Suppressor macrophage treated with lipopolysaccharide for 1 hour (primary cell): ENCODE results near the gene PLCD3.

Source experiments
- DNase-seq, 3 donors: peaks; one replicate each; pipeline ENCODE4 v3.0.0-alpha.2; 2020 to 2022

Gene PLCD3

GRCh38 chr17:45132320-45132571 is at the start of gene PLCD3:
Gene PLCD3, minus strand, starts transcription at chr17:45132515. Its CDS starts 105 bp downstream, at chr17:45132410.
- DNase-seq = no peak

DNA sequence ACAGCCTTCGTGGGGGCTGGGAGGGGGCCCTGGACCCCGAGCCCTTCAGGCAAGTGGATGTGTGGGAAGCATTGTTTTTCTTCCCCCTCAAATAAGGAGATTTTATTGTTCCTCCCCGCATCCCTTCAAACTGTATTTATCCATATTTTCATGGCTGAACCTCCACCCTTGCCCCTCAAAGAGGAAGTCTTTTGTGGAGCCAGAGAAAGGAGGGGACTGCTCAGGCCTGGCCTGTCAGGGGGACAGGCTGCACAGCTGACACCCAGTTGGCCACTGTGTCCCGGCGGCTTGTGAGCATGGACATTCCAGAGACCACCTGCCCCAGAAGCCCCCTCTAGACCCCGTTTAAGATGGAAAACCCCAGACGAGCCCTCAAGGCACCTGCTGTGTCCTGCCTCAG is 45.2 kb upstream of the PLCD3 start:
- DNase-seq = no peak

DNA sequence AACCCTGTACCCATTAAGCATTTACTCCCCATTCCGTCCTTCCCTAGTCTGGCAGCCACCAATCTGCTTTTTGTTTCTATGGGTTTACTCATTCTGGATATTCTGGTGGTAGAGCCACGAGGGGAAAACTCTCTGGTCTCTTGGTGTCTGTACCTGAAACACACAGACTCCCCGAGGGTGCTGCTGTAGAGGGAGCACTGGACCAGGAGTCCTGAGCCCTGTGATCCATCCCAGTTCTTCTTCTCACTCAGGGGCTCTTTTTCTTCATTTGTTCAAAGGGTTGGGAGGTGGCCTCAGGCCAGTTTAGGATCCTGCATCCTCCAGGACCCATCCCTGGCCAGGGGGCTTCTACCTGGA is 43.4 kb upstream of the PLCD3 start:
- no peak for DNase-seq

- peak; percentile 42 to 52 (median 42) for DNase-seq
These were observed 40.4 kb upstream of the PLCD3 start for GRCh38 chr17:45172541-45173286.

- no peak for DNase-seq
These were observed 39.9 kb upstream of the PLCD3 start for GRCh38 chr17:45172232-45172540.

GRCh38 chr17:45171338-45172231 is 39.3 kb upstream of the PLCD3 start:
- peak; percentile 71 to 89 (median 83) for DNase-seq

GRCh38 chr17:45170931-45171337 is 38.6 kb upstream of the PLCD3 start:
- peak; percentile 43 to 57 (median 53) for DNase-seq

- DNase-seq = no peak
These were observed 38.1 kb upstream of the PLCD3 start for GRCh38 chr17:45170280-45170930.

DNA sequence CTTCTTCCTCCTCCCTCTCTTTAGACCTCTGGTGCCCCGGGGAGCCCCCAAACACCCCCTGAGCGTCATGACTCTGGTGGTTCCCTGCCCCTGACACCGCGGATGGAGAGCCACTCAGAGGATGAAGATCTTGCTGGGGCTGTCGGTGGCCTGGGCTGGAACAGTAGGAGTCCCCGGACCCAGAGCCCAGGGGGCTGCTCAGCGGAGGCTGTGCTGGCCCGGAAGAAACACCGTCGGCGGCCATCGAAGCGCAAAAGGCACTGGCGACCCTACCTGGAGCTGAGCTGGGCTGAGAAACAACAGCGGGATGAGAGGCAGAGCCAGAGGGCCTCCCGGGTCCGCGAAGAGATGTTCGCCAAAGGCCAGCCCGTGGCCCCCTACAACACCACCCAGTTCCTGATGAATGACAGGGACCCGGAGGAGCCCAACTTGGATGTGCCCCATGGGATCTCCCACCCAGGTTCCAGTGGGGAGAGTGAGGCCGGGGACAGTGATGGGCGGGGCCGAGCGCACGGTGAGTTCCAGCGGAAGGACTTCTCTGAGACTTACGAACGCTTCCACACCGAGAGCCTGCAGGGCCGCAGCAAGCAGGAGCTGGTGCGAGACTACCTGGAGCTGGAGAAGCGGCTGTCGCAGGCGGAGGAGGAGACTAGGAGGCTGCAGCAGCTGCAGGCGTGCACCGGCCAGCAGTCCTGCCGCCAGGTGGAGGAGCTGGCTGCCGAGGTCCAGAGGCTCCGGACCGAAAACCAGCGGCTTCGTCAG is 36.9 kb upstream of the PLCD3 start:
- no peak for DNase-seq

- no peak for DNase-seq
These were observed 32.5 kb upstream of the PLCD3 start for GRCh38 chr17:45164734-45165269.

GRCh38 chr17:45162025-45162687 is 29.8 kb upstream of the PLCD3 start:
- DNase-seq = no peak

GRCh38 chr17:45161288-45162024 is 29.1 kb upstream of the PLCD3 start, which contains the start of gene HEXIM2:
Gene HEXIM2, plus strand, starts transcription at chr17:45161875. Its CDS starts 919 bp downstream, at chr17:45162794.
- peak; percentile 99 to 100 (median 100) for DNase-seq

- peak; percentile 52 to 74 (median 53) for DNase-seq
These were observed 28.4 kb upstream of the PLCD3 start for GRCh38 chr17:45160447-45161287.

DNA sequence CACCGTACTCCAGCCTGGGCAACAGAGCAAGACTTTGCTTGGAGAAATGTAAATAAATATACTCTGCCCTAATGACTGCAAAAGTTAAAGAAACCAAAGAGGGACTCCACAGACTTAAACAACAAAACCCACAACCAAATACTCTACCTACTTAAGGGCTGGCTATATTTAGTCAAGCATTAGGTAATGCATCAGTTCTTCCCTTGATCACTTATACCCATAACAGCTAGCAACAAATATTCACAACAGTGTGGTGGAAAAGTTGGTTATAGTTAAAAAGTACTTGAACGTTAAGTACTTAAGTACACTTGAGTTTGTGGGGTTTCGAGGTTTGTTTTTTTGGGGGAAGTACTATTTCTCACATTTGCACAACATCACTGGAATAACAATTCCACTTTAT is 23.9 kb upstream of the PLCD3 start:
- no peak for DNase-seq

DNA sequence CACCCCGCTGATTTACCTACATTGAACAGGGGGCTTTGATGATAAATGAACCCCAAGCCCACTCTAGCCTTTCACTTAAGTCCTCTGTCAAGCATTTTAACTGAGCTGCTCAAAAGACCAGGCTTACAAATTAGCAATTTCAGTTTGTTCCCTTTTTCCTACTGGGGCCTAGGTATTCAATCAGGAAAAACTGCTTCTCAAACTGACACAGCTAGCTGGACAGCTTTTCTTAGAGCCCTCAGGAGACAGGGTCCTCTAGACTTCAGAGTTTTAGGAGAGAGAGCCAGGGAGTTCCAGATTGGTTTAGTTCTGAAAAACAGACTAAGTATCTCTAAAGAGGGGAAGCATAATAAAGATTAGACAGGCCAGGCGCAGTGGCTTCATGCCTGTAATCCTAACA is 23.2 kb upstream of the PLCD3 start:
- DNase-seq = no peak

DNA sequence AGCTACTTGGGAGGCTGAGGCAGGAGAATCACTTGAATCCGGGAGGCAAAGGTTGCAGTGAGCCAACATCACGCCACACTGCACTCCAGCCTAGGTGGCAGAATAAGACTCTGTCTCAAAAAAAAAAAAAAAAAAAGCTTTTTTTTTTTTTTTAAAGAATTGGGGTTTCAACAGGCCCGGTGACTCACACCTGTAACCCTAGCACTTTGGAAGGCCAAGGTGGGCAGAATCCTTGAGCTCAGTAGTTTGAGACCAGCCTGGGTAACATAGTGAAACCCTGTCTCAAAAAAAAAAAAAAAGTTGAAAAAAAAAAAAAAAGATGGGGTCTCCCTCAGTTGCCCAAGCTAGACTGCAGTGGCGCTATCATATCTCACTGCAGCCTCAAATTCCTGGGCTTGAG is 22.7 kb upstream of the PLCD3 start:
- no peak for DNase-seq

GRCh38 chr17:45150911-45151809 is 18.8 kb upstream of the PLCD3 start:
- DNase-seq = peak; percentile 58 to 74 (median 67)

DNA sequence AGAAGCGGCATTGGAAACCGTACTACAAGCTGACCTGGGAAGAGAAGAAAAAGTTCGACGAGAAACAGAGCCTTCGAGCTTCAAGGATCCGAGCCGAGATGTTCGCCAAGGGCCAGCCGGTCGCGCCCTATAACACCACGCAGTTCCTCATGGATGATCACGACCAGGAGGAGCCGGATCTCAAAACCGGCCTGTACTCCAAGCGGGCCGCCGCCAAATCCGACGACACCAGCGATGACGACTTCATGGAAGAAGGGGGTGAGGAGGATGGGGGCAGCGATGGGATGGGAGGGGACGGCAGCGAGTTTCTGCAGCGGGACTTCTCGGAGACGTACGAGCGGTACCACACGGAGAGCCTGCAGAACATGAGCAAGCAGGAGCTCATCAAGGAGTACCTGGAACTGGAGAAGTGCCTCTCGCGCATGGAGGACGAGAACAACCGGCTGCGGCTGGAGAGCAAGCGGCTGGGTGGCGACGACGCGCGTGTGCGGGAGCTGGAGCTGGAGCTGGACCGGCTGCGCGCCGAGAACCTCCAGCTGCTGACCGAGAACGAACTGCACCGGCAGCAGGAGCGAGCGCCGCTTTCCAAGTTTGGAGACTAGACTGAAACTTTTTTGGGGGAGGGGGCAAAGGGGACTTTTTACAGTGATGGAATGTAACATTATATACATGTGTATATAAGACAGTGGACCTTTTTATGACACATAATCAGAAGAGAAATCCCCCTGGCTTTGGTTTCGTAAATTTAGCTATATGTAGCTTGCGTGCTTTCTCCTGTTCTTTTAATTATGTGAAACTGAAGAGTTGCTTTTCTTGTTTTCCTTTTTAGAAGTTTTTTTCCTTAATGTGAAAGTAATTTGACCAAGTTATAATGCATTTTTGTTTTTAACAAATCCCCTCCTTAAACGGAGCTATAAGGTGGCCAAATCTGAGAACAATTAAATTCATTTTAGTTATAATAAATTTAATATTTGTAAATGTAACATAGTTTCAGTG is 17.7 kb upstream of the PLCD3 start:
- peak; percentile 55 to 64 (median 58) for DNase-seq
